ENCODE data around the gene PDPK1.
"Not testable (repeated sequence)": the region's sequence is repeated elsewhere in the genome, so short reads cannot be mapped to it uniquely, and the experiment has no call there.

Gene PDPK1

DNA sequence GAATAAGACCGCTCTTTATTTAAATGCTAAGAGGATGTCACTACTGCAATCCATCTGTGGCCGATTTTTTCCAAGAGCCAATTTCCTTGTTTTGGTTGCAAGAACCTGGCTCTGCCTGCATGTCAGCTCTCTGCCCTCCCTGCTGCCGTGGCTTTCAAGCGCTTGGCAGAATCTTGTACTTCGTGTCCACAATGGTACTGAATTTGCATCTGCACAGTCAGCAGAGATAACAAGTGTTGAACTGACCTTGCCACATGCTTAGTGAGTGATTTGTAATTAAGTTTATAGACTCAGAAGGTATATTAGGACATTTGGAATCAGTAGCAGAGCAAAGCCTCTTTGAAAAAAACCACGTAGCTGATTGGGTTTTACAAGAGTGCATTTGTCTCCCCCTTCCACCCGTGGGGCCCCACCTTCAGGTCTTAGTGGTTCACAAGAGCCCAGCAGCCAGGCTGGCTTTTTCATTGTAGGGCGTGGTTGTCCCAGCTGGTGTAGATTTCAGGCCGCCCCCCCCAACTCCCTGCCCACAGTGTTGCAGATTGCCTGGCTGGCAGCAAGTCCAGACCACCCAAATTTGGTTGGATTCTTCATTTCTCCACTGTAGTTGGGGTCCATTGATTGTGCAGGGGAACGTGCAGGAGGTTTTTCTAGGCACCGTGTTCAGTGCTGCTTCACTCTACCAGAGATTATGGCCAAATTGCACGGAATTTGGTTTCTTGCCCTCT is 63.6 kb downstream of the PDPK1 start:
- not testable (repeated sequence) for H3K27me3 ChIP-seq (ENCODE audit: control insufficient read depth, insufficient read depth, low read length); H3K9me3 ChIP-seq (ENCODE audit: control insufficient read depth, low read depth, low read length); H3K9ac ChIP-seq (ENCODE audit: low read length); H3K36me3 ChIP-seq (ENCODE audit: control insufficient read depth, low read depth, low read length); H3K4me1 ChIP-seq (ENCODE audit: control insufficient read depth, low read depth, low read length); H3K4me3 ChIP-seq (ENCODE audit: low read length); H3K27ac ChIP-seq (ENCODE audit: low read length)

DNA sequence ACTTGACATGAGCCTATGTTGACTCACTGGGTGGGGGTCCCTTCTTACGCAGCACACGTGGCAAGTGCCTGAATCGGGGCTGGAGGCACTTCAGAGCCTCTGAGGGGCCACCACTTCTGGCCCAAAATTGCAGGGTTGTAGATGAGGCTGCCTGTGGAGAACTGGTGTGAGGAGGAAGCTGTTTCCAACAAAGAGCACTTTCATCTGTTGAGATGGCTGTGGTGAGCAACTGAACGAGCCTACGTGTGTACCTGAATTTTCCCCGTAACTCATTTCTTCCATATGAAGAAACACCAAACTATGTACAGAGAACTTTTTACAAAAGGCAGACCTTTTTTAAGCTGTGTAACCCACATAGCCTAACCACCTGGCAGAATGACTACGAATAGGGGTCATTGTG is 64.4 kb downstream of the PDPK1 start:
- H3K27me3 ChIP-seq (ENCODE audit: control insufficient read depth, insufficient read depth, low read length); H3K9ac ChIP-seq (ENCODE audit: low read length); H3K36me3 ChIP-seq (ENCODE audit: control insufficient read depth, low read depth, low read length); H3K27ac ChIP-seq (ENCODE audit: low read length); H3K9me3 ChIP-seq (ENCODE audit: control insufficient read depth, low read depth, low read length); H3K4me3 ChIP-seq (ENCODE audit: low read length); H3K4me1 ChIP-seq (ENCODE audit: control insufficient read depth, low read depth, low read length): not testable (repeated sequence)

DNA sequence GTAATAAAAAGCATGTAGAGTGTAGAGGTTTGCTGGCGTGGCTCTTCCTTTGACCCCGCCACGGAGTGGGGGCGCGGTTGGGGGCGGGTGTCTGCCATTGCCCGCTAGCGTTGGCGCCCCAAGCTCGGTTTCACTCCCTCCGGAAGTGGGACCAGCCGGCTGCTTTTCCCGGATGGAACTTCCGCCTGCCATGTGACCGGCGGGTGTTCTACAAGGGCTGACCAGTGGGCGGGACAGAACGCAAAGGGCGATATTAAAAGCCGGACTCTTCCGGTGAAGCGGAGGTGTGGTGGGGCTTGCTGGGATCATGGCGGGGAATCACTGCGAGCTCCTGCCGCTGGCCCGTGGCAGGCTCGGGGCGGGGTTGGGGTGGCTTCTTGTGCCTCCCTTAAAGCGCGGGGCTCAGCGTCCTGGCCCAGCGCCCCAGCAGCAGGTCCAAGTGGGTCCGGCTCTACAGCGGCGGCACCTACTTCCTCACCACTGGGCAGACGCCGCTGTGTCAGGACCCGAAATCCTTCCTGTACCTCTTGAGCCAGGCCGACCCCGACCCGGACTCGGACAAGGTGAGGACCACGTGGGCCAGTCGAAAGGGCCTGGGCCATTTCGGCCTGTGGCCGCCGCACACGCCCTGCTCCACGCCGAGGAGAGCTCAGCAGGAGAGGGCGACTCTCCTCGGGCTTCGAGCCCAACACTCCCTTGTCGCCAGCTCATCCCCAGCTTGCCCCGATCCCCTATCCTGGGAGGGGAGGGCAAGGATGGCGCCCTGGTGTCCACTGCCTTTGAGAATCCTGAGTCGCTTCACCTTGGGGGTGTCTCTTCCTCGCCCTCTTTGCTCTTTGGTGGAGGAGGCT is 65.6 kb downstream of the PDPK1 start:
- Histone ChIP-seq H3K27ac (ENCODE audit: low read length) (peak overlapping the region; percentile 67), H3K9ac (ENCODE audit: low read length) (peak overlapping the region; percentile 91), H3K27me3 (ENCODE audit: control insufficient read depth, insufficient read depth, low read length) (no peaks in the 10 kb centered on the region), H3K36me3 (ENCODE audit: control insufficient read depth, low read depth, low read length) (peaks cover 3% of the 10 kb centered on the region), H3K9me3 (ENCODE audit: control insufficient read depth, low read depth, low read length) (no peaks in the 10 kb centered on the region), H3K4me1 (ENCODE audit: control insufficient read depth, low read depth, low read length) (no peaks in the 10 kb centered on the region), H3K4me3 (ENCODE audit: low read length) (peak overlapping the region; percentile 81)

DNA sequence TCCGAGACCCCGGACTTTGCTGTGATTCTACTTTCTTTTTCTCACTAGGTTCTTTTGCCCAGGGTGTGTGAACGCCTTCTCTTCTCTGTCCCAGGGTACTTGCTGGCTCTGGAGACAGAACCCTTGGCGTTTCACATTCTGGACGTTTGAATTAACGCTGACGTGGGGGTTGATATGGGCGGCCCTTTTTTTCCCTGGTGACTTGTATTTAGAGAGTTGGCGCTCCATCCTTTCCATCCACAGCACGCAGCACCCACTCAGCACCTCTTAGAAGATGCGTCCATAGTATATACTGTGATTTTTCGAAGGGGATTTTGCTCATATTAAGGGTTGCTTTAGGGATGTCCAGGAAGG is 66.2 kb downstream of the PDPK1 start:
- peak overlapping the region; percentile 91 for H3K9ac ChIP-seq (ENCODE audit: low read length)
- H3K4me3 ChIP-seq (ENCODE audit: low read length): peak overlapping the region; percentile 81
- not testable (repeated sequence) for H3K9me3 ChIP-seq (ENCODE audit: control insufficient read depth, low read depth, low read length); H3K36me3 ChIP-seq (ENCODE audit: control insufficient read depth, low read depth, low read length); H3K27me3 ChIP-seq (ENCODE audit: control insufficient read depth, insufficient read depth, low read length); H3K27ac ChIP-seq (ENCODE audit: low read length); H3K4me1 ChIP-seq (ENCODE audit: control insufficient read depth, low read depth, low read length)

DNA sequence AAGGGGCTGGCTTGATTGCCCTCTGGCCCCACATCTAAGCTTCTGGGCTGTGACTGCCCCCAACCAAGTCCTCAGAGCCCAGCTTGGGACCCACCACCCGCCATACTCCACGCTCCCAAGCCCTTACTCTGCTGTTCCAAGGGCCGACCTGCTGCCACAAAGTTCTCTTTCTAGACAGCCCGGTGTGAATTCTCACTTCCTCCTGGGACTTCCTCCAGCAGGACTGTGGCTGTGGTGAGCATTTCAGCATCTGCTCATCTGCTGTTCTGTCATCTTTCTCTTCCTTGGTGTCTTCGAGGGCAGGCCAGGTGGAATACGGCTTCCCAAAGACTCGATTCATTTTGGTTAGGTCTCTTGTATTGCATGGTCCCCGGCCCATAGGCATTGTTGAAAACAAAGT is 69.0 kb downstream of the PDPK1 start:
- not testable (repeated sequence) for H3K9ac ChIP-seq (ENCODE audit: low read length); H3K27ac ChIP-seq (ENCODE audit: low read length); H3K36me3 ChIP-seq (ENCODE audit: control insufficient read depth, low read depth, low read length); H3K9me3 ChIP-seq (ENCODE audit: control insufficient read depth, low read depth, low read length); H3K4me3 ChIP-seq (ENCODE audit: low read length); H3K27me3 ChIP-seq (ENCODE audit: control insufficient read depth, insufficient read depth, low read length); H3K4me1 ChIP-seq (ENCODE audit: control insufficient read depth, low read depth, low read length)

DNA sequence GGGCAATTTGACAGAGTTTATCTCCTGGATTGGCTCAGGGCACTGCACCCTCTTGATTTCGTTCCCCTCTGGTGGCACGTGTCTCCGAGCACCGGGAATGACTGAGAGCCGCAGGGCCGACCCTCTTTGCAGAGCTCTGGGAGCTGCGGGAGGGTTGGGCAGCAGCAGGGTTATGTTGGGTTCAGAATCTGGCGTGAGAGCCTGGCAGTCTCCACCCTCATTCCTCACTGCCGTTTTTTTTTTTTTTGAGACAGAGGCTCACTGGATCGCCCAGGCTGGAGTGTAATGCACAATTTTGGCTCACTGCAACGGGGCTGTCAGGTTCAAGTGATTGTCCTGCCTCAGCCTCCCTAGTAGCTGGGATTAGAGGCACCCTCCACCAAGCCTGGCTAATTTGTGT is 71.5 kb downstream of the PDPK1 start:
- H3K4me3 ChIP-seq (ENCODE audit: low read length); H3K36me3 ChIP-seq (ENCODE audit: control insufficient read depth, low read depth, low read length); H3K9me3 ChIP-seq (ENCODE audit: control insufficient read depth, low read depth, low read length); H3K27me3 ChIP-seq (ENCODE audit: control insufficient read depth, insufficient read depth, low read length); H3K27ac ChIP-seq (ENCODE audit: low read length); H3K9ac ChIP-seq (ENCODE audit: low read length); H3K4me1 ChIP-seq (ENCODE audit: control insufficient read depth, low read depth, low read length): not testable (repeated sequence)

DNA sequence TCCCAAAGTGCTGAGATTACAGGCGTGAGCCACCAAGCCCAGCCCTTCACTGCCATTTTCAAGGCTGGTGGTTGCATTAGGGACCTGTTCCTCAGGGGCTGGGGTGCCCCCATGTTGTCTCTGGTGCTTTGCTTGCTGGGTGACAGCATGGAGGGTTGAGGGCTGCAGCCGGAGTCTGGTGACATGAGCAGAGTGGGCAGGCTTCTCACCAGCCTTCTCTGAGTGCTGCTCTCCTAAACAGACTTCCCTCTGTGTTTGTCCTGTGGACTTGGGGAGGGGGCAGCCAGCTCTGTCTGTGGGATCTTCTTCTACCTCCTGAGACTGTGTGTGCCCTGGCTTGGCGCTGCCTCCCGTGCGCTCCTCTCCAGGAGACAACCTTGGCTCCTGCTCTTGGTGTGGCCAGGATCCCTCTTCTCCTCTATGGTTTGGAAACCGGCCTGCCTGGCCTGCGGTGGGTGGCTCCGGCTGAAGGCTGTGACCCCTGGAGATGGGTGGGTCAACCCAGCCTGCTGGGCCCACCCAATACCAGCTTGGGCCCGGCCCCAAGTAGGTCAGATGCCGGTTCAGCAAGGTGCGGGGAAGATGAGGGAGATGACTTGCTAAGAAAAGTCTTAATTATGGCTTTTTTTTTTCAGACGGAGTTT is 72.1 kb downstream of the PDPK1 start:
- no peaks in the 10 kb centered on the region for H3K4me1 ChIP-seq (ENCODE audit: control insufficient read depth, low read depth, low read length)
- H3K9me3 ChIP-seq (ENCODE audit: control insufficient read depth, low read depth, low read length): no peaks in the 10 kb centered on the region
- H3K36me3 ChIP-seq (ENCODE audit: control insufficient read depth, low read depth, low read length): peaks cover 6% of the 10 kb centered on the region
- H3K9ac ChIP-seq (ENCODE audit: low read length): no peak overlapping the region
- no peak overlapping the region for H3K27ac ChIP-seq (ENCODE audit: low read length)
- no peak overlapping the region for H3K4me3 ChIP-seq (ENCODE audit: low read length)
- H3K27me3 ChIP-seq (ENCODE audit: control insufficient read depth, insufficient read depth, low read length): no peaks in the 10 kb centered on the region

DNA sequence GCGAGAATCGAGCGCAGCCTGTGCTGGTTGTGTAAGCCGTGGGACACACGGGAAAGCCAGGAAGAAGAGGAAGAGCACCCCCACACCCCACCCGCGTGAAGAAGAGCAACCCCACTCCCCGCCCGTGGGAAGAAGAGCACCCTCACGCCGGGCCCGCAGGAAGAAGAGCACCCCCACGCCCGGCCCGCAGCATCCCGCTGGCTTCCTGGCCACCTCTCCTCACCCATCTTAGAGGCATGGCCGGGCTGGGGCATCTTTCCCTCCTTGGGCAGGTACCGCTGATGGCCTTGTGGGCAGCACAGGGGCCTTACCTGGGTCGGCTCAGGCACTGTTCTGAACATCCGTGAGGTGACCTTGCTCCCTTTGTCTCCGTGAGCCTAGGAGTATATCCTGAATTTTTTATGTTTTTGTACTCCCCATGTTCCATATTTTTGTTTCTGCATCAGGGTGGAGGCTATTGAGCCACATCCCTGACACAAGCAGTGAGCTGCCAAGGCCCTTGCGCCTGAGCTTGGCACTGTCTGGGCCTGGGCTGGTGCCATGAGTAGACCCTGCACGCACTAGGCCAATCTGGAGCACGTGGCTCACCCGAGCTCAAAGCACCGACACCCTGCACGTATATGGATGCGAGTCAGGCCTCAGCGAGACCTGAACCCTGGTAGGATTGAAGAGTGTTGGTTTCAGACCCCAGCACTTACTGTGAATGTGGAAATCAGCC is 73.1 kb downstream of the PDPK1 start:
- Histone ChIP-seq H3K36me3 (ENCODE audit: control insufficient read depth, low read depth, low read length) (peaks cover 6% of the 10 kb centered on the region), H3K27ac (ENCODE audit: low read length) (no peak overlapping the region), H3K9ac (ENCODE audit: low read length) (no peak overlapping the region), H3K4me1 (ENCODE audit: control insufficient read depth, low read depth, low read length) (no peaks in the 10 kb centered on the region), H3K4me3 (ENCODE audit: low read length) (no peak overlapping the region), H3K27me3 (ENCODE audit: control insufficient read depth, insufficient read depth, low read length) (no peaks in the 10 kb centered on the region), H3K9me3 (ENCODE audit: control insufficient read depth, low read depth, low read length) (no peaks in the 10 kb centered on the region)

DNA sequence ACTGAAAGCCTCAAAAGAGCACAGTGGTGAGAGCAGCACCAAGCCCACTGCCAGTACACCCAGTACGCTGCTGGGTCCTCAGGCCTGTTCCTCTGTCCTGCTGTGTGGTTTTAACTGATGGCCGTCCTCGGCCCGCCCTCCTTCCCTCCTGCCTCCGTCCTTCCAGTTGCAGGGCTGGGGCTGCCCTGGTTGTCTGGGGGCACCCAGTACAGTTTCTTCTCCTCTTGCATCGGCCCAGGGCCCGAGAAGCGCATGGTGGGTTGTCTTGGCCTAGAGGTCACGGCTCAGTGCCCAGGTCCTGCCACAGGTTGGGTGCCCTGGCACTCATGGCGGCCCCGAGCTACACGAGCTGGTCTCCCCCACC is 73.7 kb downstream of the PDPK1 start:
- no peak overlapping the region for H3K27ac ChIP-seq (ENCODE audit: low read length)
- H3K36me3 ChIP-seq (ENCODE audit: control insufficient read depth, low read depth, low read length): peaks cover 6% of the 10 kb centered on the region
- no peak overlapping the region for H3K4me3 ChIP-seq (ENCODE audit: low read length)
- no peaks in the 10 kb centered on the region for H3K27me3 ChIP-seq (ENCODE audit: control insufficient read depth, insufficient read depth, low read length)
- H3K4me1 ChIP-seq (ENCODE audit: control insufficient read depth, low read depth, low read length): no peaks in the 10 kb centered on the region
- no peaks in the 10 kb centered on the region for H3K9me3 ChIP-seq (ENCODE audit: control insufficient read depth, low read depth, low read length)
- no peak overlapping the region for H3K9ac ChIP-seq (ENCODE audit: low read length)

DNA sequence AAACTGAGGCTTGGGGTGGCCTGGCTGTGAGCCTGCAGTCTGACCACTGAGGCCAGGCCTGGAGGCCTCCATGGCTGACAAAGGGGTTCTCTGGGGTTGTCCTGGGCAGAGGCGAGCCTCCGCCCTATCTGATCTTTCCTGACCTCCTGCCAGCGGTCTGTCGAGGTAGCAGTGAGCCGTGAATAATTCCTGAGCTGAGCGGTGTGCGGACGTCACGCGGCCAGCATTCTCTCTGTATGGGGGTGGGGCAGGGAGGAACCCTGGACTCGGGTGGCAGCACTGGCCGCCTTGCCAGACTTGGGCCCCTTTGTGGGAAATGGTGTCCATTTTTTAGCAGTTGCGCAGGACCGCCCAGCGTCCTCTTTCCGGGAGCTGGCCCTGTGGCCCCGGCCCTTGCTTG is 74.1 kb downstream of the PDPK1 start:
- not testable (repeated sequence) for H3K36me3 ChIP-seq (ENCODE audit: control insufficient read depth, low read depth, low read length); H3K9ac ChIP-seq (ENCODE audit: low read length); H3K4me1 ChIP-seq (ENCODE audit: control insufficient read depth, low read depth, low read length); H3K27ac ChIP-seq (ENCODE audit: low read length); H3K27me3 ChIP-seq (ENCODE audit: control insufficient read depth, insufficient read depth, low read length); H3K4me3 ChIP-seq (ENCODE audit: low read length); H3K9me3 ChIP-seq (ENCODE audit: control insufficient read depth, low read depth, low read length)

DNA sequence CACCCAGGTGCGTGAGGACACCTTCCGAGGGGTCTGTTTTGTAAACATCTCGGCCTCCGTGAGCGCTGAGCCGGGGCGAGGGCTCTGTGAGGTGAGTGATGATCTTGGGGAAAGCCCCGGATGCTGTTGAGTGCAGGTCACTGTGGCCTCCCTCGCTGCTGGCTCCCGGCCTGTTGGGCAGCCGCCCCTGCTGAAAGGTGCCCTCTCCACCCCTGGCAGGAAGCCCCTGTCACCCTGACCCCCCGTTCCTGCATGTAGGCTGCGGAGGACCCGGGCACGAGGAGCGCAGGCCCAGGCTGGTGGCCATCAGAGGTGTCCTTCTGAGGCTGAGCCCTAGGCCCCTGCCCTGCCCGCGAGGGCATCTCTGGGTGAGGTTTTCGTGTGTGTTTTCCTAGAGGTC is 75.4 kb downstream of the PDPK1 start:
- H3K4me1 ChIP-seq (ENCODE audit: control insufficient read depth, low read depth, low read length); H3K9me3 ChIP-seq (ENCODE audit: control insufficient read depth, low read depth, low read length); H3K27ac ChIP-seq (ENCODE audit: low read length); H3K36me3 ChIP-seq (ENCODE audit: control insufficient read depth, low read depth, low read length); H3K9ac ChIP-seq (ENCODE audit: low read length); H3K27me3 ChIP-seq (ENCODE audit: control insufficient read depth, insufficient read depth, low read length); H3K4me3 ChIP-seq (ENCODE audit: low read length): not testable (repeated sequence)

All from iPS-18a (cell line).